ENCODE measurements around the gene OTULINL. TPM values are rescaled to one million over a fixed set of nuclear protein-coding genes. Genes with fewer than 3 reads are reported as not detected.

OTULINL gene
- polyA plus RNA-seq, 3 donors from 2014 or later: 36.6 to 77.8 (median 47.1) TPM

- H3K27me3 Mint-ChIP-seq (ENCODE audit: low read depth in 3 of 3): peaks cover 5 to 10% (median 8%) of the 10 kb centered on the region in 3 donors
- H3K27ac Mint-ChIP-seq: peak overlapping the region; percentile 91 to 98 (median 94)
- H3K36me3 Mint-ChIP-seq: peaks cover 0 to 4% (median 0%) of the 10 kb centered on the region in 3 donors
- peaks cover 85 to 92% of the 10 kb centered on the region in 2 donors for H3K4me1 Mint-ChIP-seq
- no peak for DNase-seq
- H3K9me3 Mint-ChIP-seq: no peaks in the 10 kb centered on the region
- H3K4me3 Mint-ChIP-seq: peak overlapping the region; percentile 71 to 88 (median 84)
Observed at GRCh38 chr5:14595891-14596290, 14.3 kb downstream of the OTULINL start.

GRCh38 chr5:14597080-14597479, 15.5 kb downstream of the OTULINL start:
- H3K9me3 Mint-ChIP-seq: no peaks in the 10 kb centered on the region
- H3K36me3 Mint-ChIP-seq: peaks cover 4 to 8% (median 5%) of the 10 kb centered on the region in 3 donors
- peaks cover 5 to 10% (median 8%) of the 10 kb centered on the region in 3 donors for H3K27me3 Mint-ChIP-seq (ENCODE audit: low read depth in 3 of 3)
- H3K4me3 Mint-ChIP-seq: peak overlapping the region in 4 of 5 donors; percentile 28 to 88 (median 56)
- peak overlapping the region; percentile 63 to 92 (median 92) for H3K27ac Mint-ChIP-seq
- DNase-seq: no peak
- H3K4me1 Mint-ChIP-seq: peaks cover 77 to 85% of the 10 kb centered on the region in 2 donors

GRCh38 chr5:14598225-14598624, 16.6 kb downstream of the OTULINL start:
- peaks cover 67 to 85% of the 10 kb centered on the region in 2 donors for H3K4me1 Mint-ChIP-seq
- peaks cover 13 to 19% (median 16%) of the 10 kb centered on the region in 3 donors for H3K36me3 Mint-ChIP-seq
- H3K27me3 Mint-ChIP-seq (ENCODE audit: low read depth in 3 of 3): peaks cover 5 to 10% (median 8%) of the 10 kb centered on the region in 3 donors
- DNase-seq: peak in 1 of 3 donors; percentile 17
- H3K4me3 Mint-ChIP-seq: peak overlapping the region; percentile 22 to 60 (median 51)
- peak overlapping the region; percentile 84 to 92 (median 90) for H3K27ac Mint-ChIP-seq
- H3K9me3 Mint-ChIP-seq: no peaks in the 10 kb centered on the region

- peak overlapping the region in 1 of 6 donors; percentile 20 for H3K27ac Mint-ChIP-seq
- no peak overlapping the region for H3K4me3 Mint-ChIP-seq
- no peak for DNase-seq
- peaks cover 61 to 85% of the 10 kb centered on the region in 2 donors for H3K4me1 Mint-ChIP-seq
- peaks cover 22 to 30% (median 24%) of the 10 kb centered on the region in 3 donors for H3K36me3 Mint-ChIP-seq
- peaks cover 5 to 8% (median 8%) of the 10 kb centered on the region in 3 donors for H3K27me3 Mint-ChIP-seq (ENCODE audit: low read depth in 3 of 3)
- no peaks in the 10 kb centered on the region for H3K9me3 Mint-ChIP-seq
Observed at GRCh38 chr5:14599476-14600127, 18.0 kb downstream of the OTULINL start.

GRCh38 chr5:14600846-14601245, 19.3 kb downstream of the OTULINL start:
- Mint-ChIP-seq H3K4me1 (peaks cover 53 to 85% of the 10 kb centered on the region in 2 donors), H3K27me3 (ENCODE audit: low read depth in 3 of 3) (peaks cover 0 to 3% (median 3%) of the 10 kb centered on the region in 3 donors), H3K36me3 (peaks cover 30 to 39% (median 32%) of the 10 kb centered on the region in 3 donors), H3K4me3 (no peak overlapping the region), H3K9me3 (no peaks in the 10 kb centered on the region), H3K27ac (no peak overlapping the region)
- DNase-seq: no peak

GRCh38 chr5:14603141-14603540, 21.5 kb downstream of the OTULINL start:
- Mint-ChIP-seq H3K27me3 (ENCODE audit: low read depth in 3 of 3) (peaks cover 0 to 3% (median 1%) of the 10 kb centered on the region in 3 donors), H3K9me3 (no peaks in the 10 kb centered on the region), H3K27ac (peak overlapping the region in 1 of 6 donors; percentile 12), H3K4me3 (no peak overlapping the region), H3K4me1 (peaks cover 40 to 83% of the 10 kb centered on the region in 2 donors), H3K36me3 (peaks cover 35 to 52% (median 36%) of the 10 kb centered on the region in 3 donors)
- DNase-seq: no peak

- Mint-ChIP-seq H3K4me1 (peaks cover 26 to 65% of the 10 kb centered on the region in 2 donors), H3K27me3 (ENCODE audit: low read depth in 3 of 3) (peaks cover 0 to 2% (median 1%) of the 10 kb centered on the region in 3 donors), H3K4me3 (no peak overlapping the region), H3K9me3 (no peaks in the 10 kb centered on the region), H3K27ac (peak overlapping the region in 2 of 6 donors; percentile 25 to 65), H3K36me3 (peaks cover 53 to 74% (median 54%) of the 10 kb centered on the region in 3 donors)
- DNase-seq: no peak
Observed at GRCh38 chr5:14607104-14607503, 25.5 kb downstream of the OTULINL start.

GRCh38 chr5:14608169-14608568, 26.6 kb downstream of the OTULINL start:
- Mint-ChIP-seq H3K4me3 (no peak overlapping the region), H3K36me3 (peaks cover 48 to 68% (median 49%) of the 10 kb centered on the region in 3 donors), H3K4me1 (peaks cover 24 to 54% of the 10 kb centered on the region in 2 donors), H3K27ac (peak overlapping the region in 5 of 6 donors; percentile 48 to 83 (median 70)), H3K27me3 (ENCODE audit: low read depth in 3 of 3) (peaks cover 0 to 3% (median 1%) of the 10 kb centered on the region in 3 donors), H3K9me3 (no peaks in the 10 kb centered on the region)
- DNase-seq: no peak

GRCh38 chr5:14611737-14612136, 30.1 kb downstream of the OTULINL start:
- Mint-ChIP-seq H3K4me3 (no peak overlapping the region), H3K27me3 (ENCODE audit: low read depth in 3 of 3) (peaks cover 0 to 7% (median 0%) of the 10 kb centered on the region in 3 donors), H3K9me3 (no peaks in the 10 kb centered on the region), H3K4me1 (peaks cover 10 to 19% of the 10 kb centered on the region in 2 donors), H3K27ac (no peak overlapping the region), H3K36me3 (peaks cover 52 to 71% (median 62%) of the 10 kb centered on the region in 3 donors)
- DNase-seq: no peak

GRCh38 chr5:14614490-14614889, 32.9 kb downstream of the OTULINL start:
- H3K36me3 Mint-ChIP-seq: peaks cover 51 to 63% (median 59%) of the 10 kb centered on the region in 3 donors
- no peaks in the 10 kb centered on the region for H3K9me3 Mint-ChIP-seq
- H3K4me1 Mint-ChIP-seq: no peaks in the 10 kb centered on the region
- peaks cover 0 to 5% (median 0%) of the 10 kb centered on the region in 3 donors for H3K27me3 Mint-ChIP-seq (ENCODE audit: low read depth in 3 of 3)
- no peak overlapping the region for H3K27ac Mint-ChIP-seq
- no peak for DNase-seq
- H3K4me3 Mint-ChIP-seq: no peak overlapping the region

- H3K4me3 Mint-ChIP-seq: no peak overlapping the region
- no peaks in the 10 kb centered on the region for H3K4me1 Mint-ChIP-seq
- no peak overlapping the region for H3K27ac Mint-ChIP-seq
- no peak for DNase-seq
- peaks cover 59 to 62% (median 62%) of the 10 kb centered on the region in 3 donors for H3K36me3 Mint-ChIP-seq
- H3K27me3 Mint-ChIP-seq (ENCODE audit: low read depth in 3 of 3): peaks cover 0 to 5% (median 0%) of the 10 kb centered on the region in 3 donors
- no peaks in the 10 kb centered on the region for H3K9me3 Mint-ChIP-seq
Observed at GRCh38 chr5:14615365-14615764, 33.8 kb downstream of the OTULINL start.

- H3K4me3 Mint-ChIP-seq: no peak overlapping the region
- H3K27me3 Mint-ChIP-seq (ENCODE audit: low read depth in 3 of 3): peaks cover 0 to 3% (median 2%) of the 10 kb centered on the region in 3 donors
- peaks cover 0 to 11% (median 0%) of the 10 kb centered on the region in 6 donors for H3K9me3 Mint-ChIP-seq
Observed at GRCh38 chr5:14617441-14617840, 35.8 kb downstream of the OTULINL start.

GRCh38 chr5:14627270-14627669, 45.7 kb downstream of the OTULINL start:
- Mint-ChIP-seq H3K36me3 (peaks cover 0 to 1% (median under 1%) of the 10 kb centered on the region in 3 donors), H3K9me3 (no peaks in the 10 kb centered on the region), H3K4me1 (no peaks in the 10 kb centered on the region), H3K4me3 (no peak overlapping the region), H3K27ac (no peak overlapping the region), H3K27me3 (ENCODE audit: low read depth in 3 of 3) (no peaks in the 10 kb centered on the region)
- no peak for DNase-seq

More at GRCh38 chr5:14617441-14617840, 35.8 kb downstream of the OTULINL start:
- no peak overlapping the region for H3K27ac Mint-ChIP-seq
- DNase-seq: no peak
- H3K4me1 Mint-ChIP-seq: no peaks in the 10 kb centered on the region
- peaks cover 57 to 65% (median 58%) of the 10 kb centered on the region in 3 donors for H3K36me3 Mint-ChIP-seq

GRCh38 chr5:14628346-14628745, 46.8 kb downstream of the OTULINL start:
- no peaks in the 10 kb centered on the region for H3K4me1 Mint-ChIP-seq
- H3K27me3 Mint-ChIP-seq (ENCODE audit: low read depth in 3 of 3): no peaks in the 10 kb centered on the region
- peak; percentile 20 to 48 (median 38) for DNase-seq
- H3K27ac Mint-ChIP-seq: no peak overlapping the region
- H3K9me3 Mint-ChIP-seq: no peaks in the 10 kb centered on the region
- H3K36me3 Mint-ChIP-seq: no peaks in the 10 kb centered on the region
- no peak overlapping the region for H3K4me3 Mint-ChIP-seq

Measured in immature natural killer cell (primary cell).